ENCODE results near the gene MAD1L1.

MAD1L1 gene

GRCh38 chr7:1859266-1860035, 373.3 kb downstream of the MAD1L1 start:
- Histone ChIP-seq H3K4me1 (peaks cover 40% of the 10 kb centered on the region), H3K4me3 (ENCODE audit: low read depth, low read length) (no peak overlapping the region)

DNA sequence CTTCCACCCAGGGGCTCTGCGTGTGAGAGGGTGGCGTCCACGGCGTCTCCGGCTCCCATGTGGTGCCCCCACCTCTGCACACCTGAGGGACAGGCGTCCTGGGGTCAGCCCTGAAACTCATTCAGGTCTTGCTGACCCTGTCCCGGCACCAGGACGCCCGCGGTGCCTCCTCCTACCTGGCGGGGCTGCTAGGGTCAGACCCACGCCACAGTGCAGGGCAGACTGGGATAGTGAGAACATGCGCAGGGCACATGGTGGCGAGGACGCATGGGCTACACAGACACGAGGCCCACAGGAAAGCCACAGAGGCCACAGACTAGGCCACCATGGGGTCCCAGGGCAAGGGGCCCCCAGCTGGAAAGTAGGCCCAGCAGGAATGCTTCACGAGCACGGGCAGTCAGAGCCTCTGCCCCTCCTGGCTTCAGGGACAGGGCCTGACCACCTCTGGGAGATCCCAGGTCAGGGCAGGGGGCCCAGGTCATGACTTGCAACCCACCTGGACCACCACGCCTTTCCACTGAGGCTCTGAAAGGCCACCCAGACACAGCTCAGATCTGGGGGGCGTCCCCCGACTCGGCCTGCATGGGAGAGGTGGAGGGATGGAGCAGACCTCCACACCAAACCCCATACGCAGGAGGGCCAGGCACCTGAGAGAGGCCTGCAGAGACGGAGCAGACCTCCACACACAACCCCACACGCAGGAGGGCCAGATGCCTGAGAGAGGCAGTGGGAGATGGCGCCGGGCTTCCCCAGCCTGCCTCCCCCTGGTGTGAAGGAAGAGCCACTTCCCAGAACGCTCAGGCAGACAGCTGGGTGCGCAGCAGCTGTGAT, 374.1 kb downstream of the MAD1L1 start:
- no peak overlapping the region for H3K4me3 ChIP-seq (ENCODE audit: low read depth, low read length)
- H3K36me3 ChIP-seq, result no peaks in the 10 kb centered on the region; the same call in 1 of the 2 replicates
- peak; percentile 30 for DNase-seq
- TF ChIP-seq, protein P1, sequence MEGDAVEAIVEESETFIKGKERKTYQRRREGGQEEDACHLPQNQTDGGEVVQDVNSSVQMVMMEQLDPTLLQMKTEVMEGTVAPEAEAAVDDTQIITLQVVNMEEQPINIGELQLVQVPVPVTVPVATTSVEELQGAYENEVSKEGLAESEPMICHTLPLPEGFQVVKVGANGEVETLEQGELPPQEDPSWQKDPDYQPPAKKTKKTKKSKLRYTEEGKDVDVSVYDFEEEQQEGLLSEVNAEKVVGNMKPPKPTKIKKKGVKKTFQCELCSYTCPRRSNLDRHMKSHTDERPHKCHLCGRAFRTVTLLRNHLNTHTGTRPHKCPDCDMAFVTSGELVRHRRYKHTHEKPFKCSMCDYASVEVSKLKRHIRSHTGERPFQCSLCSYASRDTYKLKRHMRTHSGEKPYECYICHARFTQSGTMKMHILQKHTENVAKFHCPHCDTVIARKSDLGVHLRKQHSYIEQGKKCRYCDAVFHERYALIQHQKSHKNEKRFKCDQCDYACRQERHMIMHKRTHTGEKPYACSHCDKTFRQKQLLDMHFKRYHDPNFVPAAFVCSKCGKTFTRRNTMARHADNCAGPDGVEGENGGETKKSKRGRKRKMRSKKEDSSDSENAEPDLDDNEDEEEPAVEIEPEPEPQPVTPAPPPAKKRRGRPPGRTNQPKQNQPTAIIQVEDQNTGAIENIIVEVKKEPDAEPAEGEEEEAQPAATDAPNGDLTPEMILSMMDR (IDR thresholded peaks at IDR 0.05; ENCODE audit: low read depth, low read length), result 0 out of 2 replicates have a peak, but pooled peaks have one; percentile 7
- peaks cover 45% of the 10 kb centered on the region for H3K4me1 ChIP-seq
- no peaks in the 10 kb centered on the region for H3K27me3 ChIP-seq
- H3K9me3 ChIP-seq, result no peaks in the 10 kb centered on the region

More at GRCh38 chr7:1859266-1860035, 373.3 kb downstream of the MAD1L1 start:
- TF ChIP-seq, protein P1 (IDR thresholded peaks at IDR 0.05; ENCODE audit: low read depth, low read length), result no peak
- Histone ChIP-seq H3K27me3 (no peaks in the 10 kb centered on the region), H3K9me3 (no peaks in the 10 kb centered on the region), H3K36me3 (no peaks in the 10 kb centered on the region; the same call in 1 of the 2 replicates)
- DNase-seq, result peak; percentile 12

DNA sequence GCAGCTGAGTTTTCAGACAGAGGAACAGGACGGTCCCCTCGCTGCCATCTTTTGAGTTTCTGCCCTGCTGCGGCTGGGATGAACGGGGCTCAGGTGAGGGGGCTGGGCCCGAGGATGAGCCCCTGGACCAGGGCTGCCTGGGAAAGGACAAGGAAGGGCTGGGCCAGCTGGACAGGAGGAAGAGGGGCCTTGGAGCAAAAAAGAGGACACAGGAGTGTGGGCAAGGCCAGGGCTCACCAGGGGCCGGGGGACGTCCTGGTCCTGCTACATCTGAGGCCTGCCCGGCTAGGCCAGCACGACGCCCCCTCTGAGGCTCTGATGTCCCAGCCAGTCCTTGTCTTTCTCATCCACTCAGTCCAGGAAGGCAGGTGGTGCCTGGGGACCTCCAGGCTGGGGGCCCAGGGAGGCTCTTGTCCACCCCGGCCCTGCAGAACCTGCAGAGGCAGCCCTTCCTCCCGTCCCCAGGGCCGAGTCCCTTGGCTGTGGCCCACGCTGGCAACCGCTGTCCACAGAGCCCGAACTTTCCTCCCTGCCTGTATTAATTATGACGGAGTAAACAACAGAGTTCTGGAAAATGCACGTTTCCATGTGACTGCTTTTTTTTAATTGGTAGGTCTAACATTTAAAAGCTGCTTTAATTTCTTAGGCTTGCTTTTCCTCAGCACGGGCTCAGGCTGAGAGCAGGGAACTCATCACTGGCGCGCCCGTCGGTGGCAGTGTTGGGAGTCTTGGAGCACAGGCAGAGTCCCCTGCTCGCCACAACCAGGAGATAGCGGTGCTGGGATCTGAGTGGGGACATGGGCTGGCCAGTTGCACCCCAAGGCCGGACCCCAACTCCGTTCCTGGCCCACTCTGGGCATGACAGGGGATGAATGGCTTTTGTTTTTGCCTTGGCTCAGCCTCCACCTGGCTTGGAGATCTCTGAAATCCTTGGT, 375.0 kb downstream of the MAD1L1 start:
- H3K4me1 ChIP-seq, result peaks cover 54% of the 10 kb centered on the region
- H3K36me3 ChIP-seq, result no peaks in the 10 kb centered on the region; the same call in 1 of the 2 replicates
- TF ChIP-seq, protein P1 (IDR thresholded peaks at IDR 0.05; ENCODE audit: low read depth, low read length), result no peak
- no peaks in the 10 kb centered on the region for H3K27me3 ChIP-seq
- no peaks in the 10 kb centered on the region for H3K9me3 ChIP-seq
- peak; percentile 22 for DNase-seq
- no peak overlapping the region for H3K4me3 ChIP-seq (ENCODE audit: low read depth, low read length)

GRCh38 chr7:1856888-1857441, 375.8 kb downstream of the MAD1L1 start:
- H3K9me3 ChIP-seq, result no peaks in the 10 kb centered on the region
- H3K4me1 ChIP-seq, result peaks cover 62% of the 10 kb centered on the region
- TF ChIP-seq, protein P1 (IDR thresholded peaks at IDR 0.05; ENCODE audit: low read depth, low read length), result no peak
- H3K27me3 ChIP-seq, result no peaks in the 10 kb centered on the region
- no peaks in the 10 kb centered on the region; the same call in 1 of the 2 replicates for H3K36me3 ChIP-seq
- H3K4me3 ChIP-seq (ENCODE audit: low read depth, low read length), result peak overlapping the region; percentile 19
- DNase-seq, result peak; percentile 70

GRCh38 chr7:1856161-1856887, 376.4 kb downstream of the MAD1L1 start:
- H3K36me3 ChIP-seq, result no peaks in the 10 kb centered on the region; the same call in 1 of the 2 replicates
- DNase-seq, result peak; percentile 79
- no peaks in the 10 kb centered on the region for H3K9me3 ChIP-seq
- peak overlapping the region; percentile 19 for H3K4me3 ChIP-seq (ENCODE audit: low read depth, low read length)
- no peaks in the 10 kb centered on the region for H3K27me3 ChIP-seq
- H3K4me1 ChIP-seq, result peaks cover 64% of the 10 kb centered on the region
- TF ChIP-seq, protein P1 (IDR thresholded peaks at IDR 0.05; ENCODE audit: low read depth, low read length), result no peak

Data from BE2C (cell line).